Osteoblast (primary cell): ENCODE measurements around the gene SLFN5. TPM values are rescaled to one million over a fixed set of nuclear protein-coding genes. Genes with fewer than 3 reads are reported as not detected.
"Not testable (repeated sequence)": the region's sequence is repeated elsewhere in the genome, so short reads cannot be mapped to it uniquely, and the experiment has no call there.

Source experiments
- DNase-seq: peaks from one replicate; pipeline ENCODE4 v3.0.0; 2011; ENCODE audit warnings: low spot score, mixed read lengths; ENCODE audit not compliant: insufficient read length; ENCODE audit errors: missing footprints
- H2AFZ ChIP-seq: 2 replicates; pipeline ENCODE4 v1.6.0; 2011; ENCODE audit warnings: mild to moderate bottlenecking, low read length
- H3K27ac ChIP-seq: 2 replicates; pipeline ENCODE4 v1.5.1; 2011; ENCODE audit warnings: mild to moderate bottlenecking, low read depth, low read length, moderate library complexity
- H3K27me3 ChIP-seq: 2 replicates; pipeline ENCODE4 v1.6.0; 2012; ENCODE audit warnings: mild to moderate bottlenecking, control low read depth, inconsistent platforms, low read length, moderate library complexity; ENCODE audit not compliant: insufficient read depth
- H3K36me3 ChIP-seq: 2 replicates; pipeline ENCODE4 v1.5.1; 2011; ENCODE audit warnings: mild to moderate bottlenecking, low read length, control low read depth, moderate library complexity; ENCODE audit not compliant: insufficient read depth
- H3K4me1 ChIP-seq: 2 replicates; pipeline ENCODE4 v1.5.1; 2011; ENCODE audit warnings: mild to moderate bottlenecking, low read length, control low read depth, moderate library complexity; ENCODE audit not compliant: insufficient read depth
- H3K4me2 ChIP-seq: 2 replicates; pipeline ENCODE4 v1.6.0; 2011; ENCODE audit warnings: mild to moderate bottlenecking, low read length; ENCODE audit not compliant: insufficient read depth
- H3K4me3 ChIP-seq: fragments of 200-600 bp; sonication (generic); 3 replicates; pipeline ENCODE4 v1.5.1; 2012; ENCODE audit warnings: mild to moderate bottlenecking, low read length, inconsistent platforms; ENCODE audit not compliant: insufficient read depth
- H3K79me2 ChIP-seq: 2 replicates; pipeline ENCODE4 v1.6.0; 2012; ENCODE audit warnings: mild to moderate bottlenecking, low read length, control low read depth, inconsistent platforms; ENCODE audit not compliant: insufficient read depth
- H3K9me3 ChIP-seq: 2 replicates; pipeline ENCODE4 v1.5.1; 2011; ENCODE audit warnings: low read depth, low read length, control low read depth
- H4K20me1 ChIP-seq: 2 replicates; pipeline ENCODE4 v1.6.0; 2012; ENCODE audit warnings: mild to moderate bottlenecking, low read length, control low read depth; ENCODE audit not compliant: insufficient read depth
- CTCF ChIP-seq: IDR thresholded peaks from 2 replicates; pipeline ENCODE4 v1.5.1; 2011; ENCODE audit warnings: mild to moderate bottlenecking, low read depth, low read length, moderate library complexity; ENCODE audit errors: extremely low read depth
- total RNA-seq: library from RNA; depleted of rRNA; stranded (reverse); fragments of >200 nt; gene quantifications from 2 replicates; pipeline ENCODE4 v1.2.3, GENCODE V29; 2012

SLFN5 gene
- total RNA-seq, 1 donor = 211 TPM

- TF ChIP-seq CTCF = no peak
- Histone ChIP-seq H3K79me2 (peaks cover 11% of the 10 kb centered on the region), H3K4me1 (no peaks in the 10 kb centered on the region)
These were observed 22.2 kb downstream of the SLFN5 start for GRCh38 chr17:35265071-35265470.

GRCh38 chr17:35265566-35266141 lies 22.8 kb downstream of the SLFN5 start:
- Histone ChIP-seq H2AFZ (no peak overlapping the region), H3K4me1 (no peaks in the 10 kb centered on the region), H3K79me2 (peaks cover 7% of the 10 kb centered on the region), H3K27ac (no peak overlapping the region), H3K9me3 (no peaks in the 10 kb centered on the region), H3K36me3 (peaks cover 64% of the 10 kb centered on the region), H3K4me2 (no peak overlapping the region), H4K20me1 (peaks cover 16% of the 10 kb centered on the region), H3K4me3 (no peak overlapping the region), H3K27me3 (no peaks in the 10 kb centered on the region)
- TF ChIP-seq CTCF = no peak
- no peak for DNase-seq

More at GRCh38 chr17:35265071-35265470, 22.2 kb downstream of the SLFN5 start:
- H3K4me2 ChIP-seq = no peak overlapping the region
- no peak overlapping the region for H2AFZ ChIP-seq
- no peak for DNase-seq
- no peaks in the 10 kb centered on the region for H3K27me3 ChIP-seq
- no peak overlapping the region for H3K27ac ChIP-seq
- peaks cover 12% of the 10 kb centered on the region for H4K20me1 ChIP-seq
- H3K4me3 ChIP-seq = no peak overlapping the region
- H3K36me3 ChIP-seq = peaks cover 68% of the 10 kb centered on the region
- H3K9me3 ChIP-seq = no peaks in the 10 kb centered on the region

DNA sequence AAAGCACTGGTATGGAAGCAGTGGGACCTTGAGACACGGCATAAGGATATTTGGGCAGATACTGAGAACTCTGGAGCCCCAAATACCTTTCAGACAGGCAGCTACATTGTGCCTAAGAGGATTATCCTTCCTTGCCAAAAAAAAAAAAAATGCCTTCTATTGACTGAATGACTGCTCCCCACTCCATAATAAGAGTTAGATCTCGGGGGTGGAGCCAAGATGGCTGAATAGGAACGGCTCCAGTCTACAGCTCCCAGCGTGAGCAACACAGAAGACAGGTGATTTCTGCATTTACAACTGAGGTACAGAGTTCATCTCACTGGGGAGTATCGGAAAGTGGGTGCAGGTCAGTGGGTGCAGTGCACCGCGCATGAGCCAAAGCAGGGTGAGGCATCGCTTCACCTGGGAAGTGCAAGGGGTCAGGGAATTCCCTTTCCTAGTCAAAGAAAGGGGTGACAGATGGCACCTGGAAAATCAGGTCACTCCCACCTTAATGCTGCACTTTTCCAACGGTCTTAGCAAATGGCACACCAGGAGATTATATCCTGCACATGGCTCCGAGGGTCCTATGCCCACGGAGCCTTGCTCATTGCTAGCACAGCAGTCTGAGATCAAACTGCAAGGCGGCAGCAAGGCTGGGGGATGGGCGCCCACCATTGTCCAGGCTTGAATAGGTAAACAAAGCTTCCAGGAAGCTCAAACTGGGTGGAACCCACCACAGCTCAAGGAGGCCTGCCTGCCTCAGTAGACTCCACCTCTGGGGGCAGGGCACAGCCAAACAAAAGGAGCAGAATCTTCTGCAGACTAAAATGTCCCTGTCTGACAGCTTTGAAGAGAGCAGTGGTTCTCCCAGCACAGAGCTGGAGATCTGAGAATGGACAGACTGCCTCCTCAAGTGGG lies 31.5 kb downstream of the SLFN5 start:
- H3K9me3 ChIP-seq, H3K4me1 ChIP-seq, DNase-seq, H3K27ac ChIP-seq, H3K4me2 ChIP-seq, H3K27me3 ChIP-seq, H3K79me2 ChIP-seq, H3K36me3 ChIP-seq, H3K4me3 ChIP-seq, H2AFZ ChIP-seq, H4K20me1 ChIP-seq: not testable (repeated sequence)

DNA sequence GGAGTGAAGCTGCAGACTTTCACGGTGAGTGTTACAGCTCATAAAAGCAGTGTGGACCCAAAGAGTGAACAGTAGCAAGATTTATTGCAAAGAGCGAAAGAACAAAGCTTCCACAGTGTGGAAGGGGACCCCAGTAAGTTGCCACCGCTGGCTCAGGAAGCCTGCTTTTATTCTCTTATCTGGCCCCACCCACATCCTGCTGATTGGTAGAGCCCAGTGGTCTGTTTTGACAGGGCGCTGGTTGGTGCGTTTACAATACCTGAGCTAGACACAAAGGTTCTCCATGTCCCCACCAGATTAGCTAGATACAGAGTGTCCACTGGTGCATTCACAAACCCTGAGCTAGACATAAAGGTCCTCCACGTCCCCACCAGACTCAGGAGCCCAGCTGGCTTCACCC lies 35.6 kb downstream of the SLFN5 start:
- H4K20me1 ChIP-seq, H3K79me2 ChIP-seq, H3K36me3 ChIP-seq, H3K9me3 ChIP-seq, DNase-seq, H3K27ac ChIP-seq, H3K4me2 ChIP-seq, H2AFZ ChIP-seq, H3K27me3 ChIP-seq, H3K4me3 ChIP-seq, H3K4me1 ChIP-seq: not testable (repeated sequence)

DNA sequence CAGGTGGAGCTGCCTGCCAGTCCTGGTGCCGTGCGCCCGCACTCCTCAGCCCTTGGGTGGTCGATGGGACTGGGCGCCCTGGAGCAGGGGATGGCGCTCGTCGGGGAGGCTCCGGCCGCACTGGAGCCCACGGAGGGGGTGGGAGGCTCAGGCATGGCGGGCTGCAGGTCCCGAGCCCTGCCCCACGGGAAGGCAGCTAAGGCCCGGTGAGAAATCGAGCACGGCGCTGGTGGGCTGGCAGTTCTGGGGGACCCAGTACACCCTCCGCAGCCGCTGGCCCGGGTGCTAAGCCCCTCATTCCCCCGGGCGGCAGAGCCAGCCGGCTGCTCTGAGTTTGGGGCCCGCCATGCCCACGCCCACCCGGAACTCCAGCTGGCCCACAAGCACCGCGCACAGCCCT lies 36.0 kb downstream of the SLFN5 start:
- not testable (repeated sequence) for H2AFZ ChIP-seq, H3K4me1 ChIP-seq, H3K79me2 ChIP-seq, H3K4me3 ChIP-seq, H3K36me3 ChIP-seq, H3K9me3 ChIP-seq, H3K4me2 ChIP-seq, H3K27ac ChIP-seq, H3K27me3 ChIP-seq, H4K20me1 ChIP-seq, DNase-seq
